ENCODE results near the gene HTR4.

HTR4 gene

GRCh38 chr5:148573374-148573773 lies 81.0 kb downstream of the HTR4 start:
- Histone ChIP-seq H2AFZ (ENCODE audit: insufficient read depth, low read length, poor library complexity) (no peak overlapping the region), H3K27me3 (ENCODE audit: insufficient read depth, low read length) (no peaks in the 10 kb centered on the region), H3K23ac (ENCODE audit: low read length) (no peak overlapping the region), H2BK12ac (ENCODE audit: low read length) (no peak overlapping the region), H3K4me3 (ENCODE audit: low read depth, low read length) (no peak overlapping the region), H3K36me3 (ENCODE audit: control insufficient read depth in 1 of 2, insufficient read depth in 2 of 2, low read length in 2 of 2) (no peaks in the 10 kb centered on the region), H2AK5ac (ENCODE audit: low read length) (no peak overlapping the region), H3K4me1 (ENCODE audit: control insufficient read depth in 1 of 2, insufficient read depth in 2 of 2, low read length in 2 of 2) (no peaks in the 10 kb centered on the region), H3K9me3 (ENCODE audit: insufficient read depth, low read depth, low read length) (no peaks in the 10 kb centered on the region), H4K12ac (ENCODE audit: low read depth, low read length) (no peak overlapping the region), H3K18ac (ENCODE audit: low read length) (no peak overlapping the region), H3K9ac (ENCODE audit: low read length) (no peak overlapping the region), H2BK120ac (ENCODE audit: insufficient read depth, low read length, poor library complexity) (no peak overlapping the region), H3K4me2 (ENCODE audit: low read length) (no peak overlapping the region), H2BK5ac (ENCODE audit: low read depth, low read length, poor library complexity) (no peak overlapping the region), H3K27ac (ENCODE audit: low read depth, low read length) (no peak overlapping the region), H3K79me1 (ENCODE audit: low read length) (no peaks in the 10 kb centered on the region), H3K79me2 (ENCODE audit: control insufficient read depth, insufficient read depth, low read length, poor library complexity) (no peaks in the 10 kb centered on the region), H3K14ac (ENCODE audit: low read length) (no peak overlapping the region), H4K8ac (ENCODE audit: low read depth, low read length) (no peak overlapping the region), H3K4ac (ENCODE audit: low read depth, low read length) (no peak overlapping the region), H4K91ac (ENCODE audit: low read depth, low read length) (no peak overlapping the region)
- no CpG with 5 or more reads among the region's 1 CpG for WGBS (ENCODE audit: extremely low coverage, insufficient coverage, insufficient read length)
- no peak for DNase-seq

- no peak overlapping the region for H2BK120ac ChIP-seq (ENCODE audit: insufficient read depth, low read length, poor library complexity)
- H3K4ac ChIP-seq (ENCODE audit: low read depth, low read length): no peak overlapping the region
- H3K4me3 ChIP-seq (ENCODE audit: low read depth, low read length): no peak overlapping the region
- no peaks in the 10 kb centered on the region for H3K9me3 ChIP-seq (ENCODE audit: insufficient read depth, low read depth, low read length)
- no peak for DNase-seq
- no peak overlapping the region for H2BK12ac ChIP-seq (ENCODE audit: low read length)
- H3K79me1 ChIP-seq (ENCODE audit: low read length): no peaks in the 10 kb centered on the region
- H2AFZ ChIP-seq (ENCODE audit: insufficient read depth, low read length, poor library complexity): no peak overlapping the region
- H3K36me3 ChIP-seq (ENCODE audit: control insufficient read depth in 1 of 2, insufficient read depth in 2 of 2, low read length in 2 of 2): no peaks in the 10 kb centered on the region
- no peaks in the 10 kb centered on the region for H3K79me2 ChIP-seq (ENCODE audit: control insufficient read depth, insufficient read depth, low read length, poor library complexity)
- no peak overlapping the region for H3K23ac ChIP-seq (ENCODE audit: low read length)
- H4K12ac ChIP-seq (ENCODE audit: low read depth, low read length): no peak overlapping the region
- H3K4me1 ChIP-seq (ENCODE audit: control insufficient read depth in 1 of 2, insufficient read depth in 2 of 2, low read length in 2 of 2): no peaks in the 10 kb centered on the region
- no peak overlapping the region for H3K9ac ChIP-seq (ENCODE audit: low read length)
- no peak overlapping the region for H2BK5ac ChIP-seq (ENCODE audit: low read depth, low read length, poor library complexity)
- H3K27me3 ChIP-seq (ENCODE audit: insufficient read depth, low read length): no peaks in the 10 kb centered on the region
- no peak overlapping the region for H4K91ac ChIP-seq (ENCODE audit: low read depth, low read length)
- H3K27ac ChIP-seq (ENCODE audit: low read depth, low read length): no peak overlapping the region
- H3K4me2 ChIP-seq (ENCODE audit: low read length): no peak overlapping the region
- no peak overlapping the region for H2AK5ac ChIP-seq (ENCODE audit: low read length)
- no peak overlapping the region for H3K18ac ChIP-seq (ENCODE audit: low read length)
- H4K8ac ChIP-seq (ENCODE audit: low read depth, low read length): no peak overlapping the region
- no peak overlapping the region for H3K14ac ChIP-seq (ENCODE audit: low read length)
These were observed 84.4 kb downstream of the HTR4 start for GRCh38 chr5:148569948-148570347.

GRCh38 chr5:148565148-148565547 lies 89.2 kb downstream of the HTR4 start:
- Histone ChIP-seq H2BK120ac (ENCODE audit: insufficient read depth, low read length, poor library complexity) (no peak overlapping the region), H3K27me3 (ENCODE audit: insufficient read depth, low read length) (no peaks in the 10 kb centered on the region), H3K4ac (ENCODE audit: low read depth, low read length) (no peak overlapping the region), H3K4me2 (ENCODE audit: low read length) (no peak overlapping the region), H2AK5ac (ENCODE audit: low read length) (no peak overlapping the region), H3K9me3 (ENCODE audit: insufficient read depth, low read depth, low read length) (no peaks in the 10 kb centered on the region), H3K27ac (ENCODE audit: low read depth, low read length) (no peak overlapping the region), H3K4me1 (ENCODE audit: control insufficient read depth in 1 of 2, insufficient read depth in 2 of 2, low read length in 2 of 2) (no peaks in the 10 kb centered on the region), H3K9ac (ENCODE audit: low read length) (no peak overlapping the region), H3K79me1 (ENCODE audit: low read length) (no peaks in the 10 kb centered on the region), H4K91ac (ENCODE audit: low read depth, low read length) (no peak overlapping the region), H4K8ac (ENCODE audit: low read depth, low read length) (no peak overlapping the region), H3K14ac (ENCODE audit: low read length) (no peak overlapping the region), H3K79me2 (ENCODE audit: control insufficient read depth, insufficient read depth, low read length, poor library complexity) (no peaks in the 10 kb centered on the region), H2BK12ac (ENCODE audit: low read length) (no peak overlapping the region), H3K18ac (ENCODE audit: low read length) (no peak overlapping the region), H3K4me3 (ENCODE audit: low read depth, low read length) (no peak overlapping the region), H3K23ac (ENCODE audit: low read length) (no peak overlapping the region), H2BK5ac (ENCODE audit: low read depth, low read length, poor library complexity) (no peak overlapping the region), H3K36me3 (ENCODE audit: control insufficient read depth in 1 of 2, insufficient read depth in 2 of 2, low read length in 2 of 2) (no peaks in the 10 kb centered on the region), H4K12ac (ENCODE audit: low read depth, low read length) (no peak overlapping the region), H2AFZ (ENCODE audit: insufficient read depth, low read length, poor library complexity) (no peak overlapping the region)
- WGBS (ENCODE audit: extremely low coverage, insufficient coverage, insufficient read length): 100% methylated on average over 1 of the region's 3 CpGs
- no peak for DNase-seq

DNA sequence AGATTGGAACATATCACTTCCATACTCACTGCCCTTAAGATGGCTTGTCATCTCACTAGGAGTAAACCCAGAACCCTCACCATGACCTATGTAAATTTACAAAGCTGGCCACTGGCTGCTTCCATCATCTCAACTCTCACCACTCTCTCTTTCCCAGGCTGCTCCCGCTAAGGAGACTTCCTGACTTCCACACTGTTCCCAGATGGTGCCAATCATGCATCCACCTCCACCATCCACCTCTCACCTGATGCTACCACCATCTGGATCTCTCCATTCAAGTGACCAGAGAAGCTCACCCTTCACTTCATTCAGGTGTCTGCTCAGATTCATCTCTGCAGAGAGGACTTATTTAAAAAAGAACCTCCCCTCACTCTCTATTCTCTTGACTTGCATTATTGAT lies 91.3 kb downstream of the HTR4 start:
- no peak overlapping the region for H3K14ac ChIP-seq (ENCODE audit: low read length)
- DNase-seq: no peak
- H3K27me3 ChIP-seq (ENCODE audit: insufficient read depth, low read length): no peaks in the 10 kb centered on the region
- no peak overlapping the region for H4K8ac ChIP-seq (ENCODE audit: low read depth, low read length)
- no peaks in the 10 kb centered on the region for H3K36me3 ChIP-seq (ENCODE audit: control insufficient read depth in 1 of 2, insufficient read depth in 2 of 2, low read length in 2 of 2)
- whole genome bisulfite sequencing (ENCODE audit: extremely low coverage, insufficient coverage, insufficient read length): no CpG with 5 or more reads among the region's 1 CpG
- H2AK5ac ChIP-seq (ENCODE audit: low read length): no peak overlapping the region
- H3K4me2 ChIP-seq (ENCODE audit: low read length): no peak overlapping the region
- H3K18ac ChIP-seq (ENCODE audit: low read length): no peak overlapping the region
- H3K4me3 ChIP-seq (ENCODE audit: low read depth, low read length): no peak overlapping the region
- H3K4ac ChIP-seq (ENCODE audit: low read depth, low read length): no peak overlapping the region
- H2AFZ ChIP-seq (ENCODE audit: insufficient read depth, low read length, poor library complexity): no peak overlapping the region
- H2BK12ac ChIP-seq (ENCODE audit: low read length): no peak overlapping the region
- H3K4me1 ChIP-seq (ENCODE audit: control insufficient read depth in 1 of 2, insufficient read depth in 2 of 2, low read length in 2 of 2): no peaks in the 10 kb centered on the region
- no peak overlapping the region for H3K27ac ChIP-seq (ENCODE audit: low read depth, low read length)
- no peak overlapping the region for H4K91ac ChIP-seq (ENCODE audit: low read depth, low read length)
- H3K79me1 ChIP-seq (ENCODE audit: low read length): no peaks in the 10 kb centered on the region
- no peak overlapping the region for H2BK5ac ChIP-seq (ENCODE audit: low read depth, low read length, poor library complexity)
- no peak overlapping the region for H3K9ac ChIP-seq (ENCODE audit: low read length)
- H4K12ac ChIP-seq (ENCODE audit: low read depth, low read length): no peak overlapping the region
- no peak overlapping the region for H2BK120ac ChIP-seq (ENCODE audit: insufficient read depth, low read length, poor library complexity)
- no peaks in the 10 kb centered on the region for H3K9me3 ChIP-seq (ENCODE audit: insufficient read depth, low read depth, low read length)
- no peaks in the 10 kb centered on the region for H3K79me2 ChIP-seq (ENCODE audit: control insufficient read depth, insufficient read depth, low read length, poor library complexity)
- no peak overlapping the region for H3K23ac ChIP-seq (ENCODE audit: low read length)

Measured in trophoblast cell (in vitro differentiated cells and primary cell).